ENCODE measurements around the gene PHF3. TPM values are rescaled to one million over a fixed set of nuclear protein-coding genes. Genes with fewer than 3 reads are reported as not detected.

The PHF3 gene
- total RNA-seq (109 and 111 TPM in 2 replicates), polyA plus RNA-seq (13.5 and 25.4 TPM in 2 replicates), polyA minus RNA-seq (55.2 and 81.5 TPM in 2 replicates)
- total RNA-seq (2013), result 108 TPM

DNA sequence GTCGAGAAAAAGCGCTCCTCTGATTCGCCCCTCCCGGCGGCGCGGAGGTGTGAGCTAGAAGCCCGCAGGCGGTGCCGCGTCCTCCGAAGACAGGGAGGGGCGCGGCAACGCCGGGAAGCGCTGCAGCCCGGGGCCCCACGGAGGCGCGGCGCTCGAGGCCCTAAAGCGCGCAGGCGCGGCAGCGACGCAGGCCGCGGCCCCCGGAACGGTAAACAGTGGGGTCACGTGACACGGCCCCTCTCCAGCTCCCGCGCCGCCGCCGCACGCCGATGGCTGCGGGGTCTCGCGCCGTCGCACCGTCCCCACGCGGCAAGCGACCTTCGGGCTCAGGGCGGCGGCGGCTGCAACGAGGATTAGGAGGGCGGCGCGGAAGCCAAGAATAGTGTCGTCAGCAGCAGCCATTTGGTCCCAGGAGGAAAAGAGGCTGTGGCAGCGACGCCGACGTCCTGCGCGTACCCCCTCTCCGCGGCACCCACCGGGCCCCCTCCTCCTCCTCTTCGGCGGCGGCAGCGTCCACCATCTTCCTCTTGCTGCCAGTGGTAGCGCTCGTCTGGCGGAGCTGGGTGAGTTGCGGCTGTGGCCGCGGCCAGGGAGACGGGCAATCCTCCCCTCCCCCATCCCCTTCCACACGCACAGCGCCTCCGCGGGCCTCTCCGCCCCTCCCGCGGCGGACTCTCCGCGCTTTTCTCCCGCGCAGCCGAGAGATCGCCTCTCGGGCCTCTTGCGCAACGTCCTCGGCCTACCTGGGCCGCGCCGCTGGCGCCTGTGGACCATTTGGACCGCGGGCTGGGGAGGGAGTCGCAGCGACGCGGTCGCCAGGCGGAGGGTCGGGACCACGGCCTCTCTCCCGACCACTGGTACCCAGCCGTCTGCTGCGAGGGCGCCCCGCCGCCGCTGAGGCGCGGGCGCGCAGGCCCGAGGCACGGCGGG lies at the start of gene PHF3:
PHF3 (plus strand) TSS at position 215 of the 930 bp plus-strand sequence. CDS start 10,750 bp downstream, outside the sequence.
- H3K27ac ChIP-seq (ENCODE audit: low read length in 2 of 2), result peak within 1 kb of the TSS; percentile 92 to 98
- no peak for TF ChIP-seq EZH2 (IDR thresholded peaks at IDR 0.05; ENCODE audit: borderline replicate concordance, insufficient read depth, low read depth, low read length, poor library complexity, severe bottlenecking)
- TF ChIP-seq, protein P1, sequence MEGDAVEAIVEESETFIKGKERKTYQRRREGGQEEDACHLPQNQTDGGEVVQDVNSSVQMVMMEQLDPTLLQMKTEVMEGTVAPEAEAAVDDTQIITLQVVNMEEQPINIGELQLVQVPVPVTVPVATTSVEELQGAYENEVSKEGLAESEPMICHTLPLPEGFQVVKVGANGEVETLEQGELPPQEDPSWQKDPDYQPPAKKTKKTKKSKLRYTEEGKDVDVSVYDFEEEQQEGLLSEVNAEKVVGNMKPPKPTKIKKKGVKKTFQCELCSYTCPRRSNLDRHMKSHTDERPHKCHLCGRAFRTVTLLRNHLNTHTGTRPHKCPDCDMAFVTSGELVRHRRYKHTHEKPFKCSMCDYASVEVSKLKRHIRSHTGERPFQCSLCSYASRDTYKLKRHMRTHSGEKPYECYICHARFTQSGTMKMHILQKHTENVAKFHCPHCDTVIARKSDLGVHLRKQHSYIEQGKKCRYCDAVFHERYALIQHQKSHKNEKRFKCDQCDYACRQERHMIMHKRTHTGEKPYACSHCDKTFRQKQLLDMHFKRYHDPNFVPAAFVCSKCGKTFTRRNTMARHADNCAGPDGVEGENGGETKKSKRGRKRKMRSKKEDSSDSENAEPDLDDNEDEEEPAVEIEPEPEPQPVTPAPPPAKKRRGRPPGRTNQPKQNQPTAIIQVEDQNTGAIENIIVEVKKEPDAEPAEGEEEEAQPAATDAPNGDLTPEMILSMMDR (IDR thresholded peaks at IDR 0.05), result no peak
- H2AFZ ChIP-seq (ENCODE audit: insufficient read depth, low read depth, low read length, poor library complexity, severe bottlenecking), result peak within 1 kb of the TSS; percentile 96
- POLR2A ChIA-PET, result interaction anchor here (1.3 to 2.1 kb wide), 3 partner anchors 38 to 62 kb away, joined by 5 to 13 read pairs (median 10); no protein-coding TSS in a partner anchor
- peak within 1 kb of the TSS; percentile 89 for H3K4me2 ChIP-seq (replicated peaks; ENCODE audit: low read depth, low read length, poor library complexity, severe bottlenecking)
- WGBS (ENCODE audit: insufficient coverage), result under 1% methylated on average over 125 of the region's 126 CpGs
- no peaks in the 10 kb centered on the region for H3K9me3 Mint-ChIP-seq (ENCODE audit: insufficient read depth)
- peaks cover 0 to 3% of the 10 kb centered on the region in 2 experiments for H3K36me3 ChIP-seq (replicated peaks in 1 of 2; ENCODE audit: control extremely low read depth in 1 of 2, control insufficient read depth in 1 of 2, extremely low read depth in 1 of 2, insufficient read depth in 2 of 2, low read length in 1 of 2)
- peaks cover 19% of the 10 kb centered on the region for H4K20me1 ChIP-seq (ENCODE audit: control insufficient read depth, insufficient read depth, low read length, poor library complexity, severe bottlenecking)
- H3K9me3 ChIP-seq (ENCODE audit: control extremely low read depth in 1 of 3, control insufficient read depth in 2 of 3, insufficient read depth in 1 of 3, low read length in 2 of 3), result no peaks in the 10 kb centered on the region
- peak within 1 kb of the TSS; percentile 99 for H3K4me3 Mint-ChIP-seq
- H3K9ac ChIP-seq (ENCODE audit: low read length), result peak within 1 kb of the TSS; percentile 97
- peaks cover 59% of the 10 kb centered on the region for H3K79me2 ChIP-seq (ENCODE audit: control insufficient read depth, insufficient read depth, low read length)
- peak; percentile 97 for DNase-seq
- ATAC-seq (ENCODE audit: low read depth), result peak; percentile 87
- CTCF ChIA-PET, result interaction anchor here (1.1 to 3.4 kb wide), 6 partner anchors 37 to 283 kb away, joined by 3 to 25 read pairs (median 5); no protein-coding TSS in a partner anchor
- intact Hi-C loops (cut with micrococcal nuclease), result loop anchor here (1.0 to 2.0 kb wide), 3 partner anchors 38 to 63 kb away; no protein-coding TSS in a partner anchor
- H3K27me3 ChIP-seq (replicated peaks in 1 of 4; ENCODE audit: control extremely low read depth in 1 of 4, control insufficient read depth in 3 of 4, insufficient read depth in 4 of 4, low read length in 3 of 4), result no peaks in the 10 kb centered on the region
- peak within 1 kb of the TSS; percentile 66 to 92 (median 86) for H3K4me3 ChIP-seq (ENCODE audit: control extremely low read depth in 1 of 5, extremely low read depth in 1 of 5, insufficient read depth in 1 of 5, low read depth in 2 of 5, low read length in 4 of 5)
- H3K4me1 ChIP-seq (ENCODE audit: control insufficient read depth in 2 of 2, insufficient read depth in 2 of 2, low read length in 2 of 2), result peaks cover 14 to 38% of the 10 kb centered on the region in 2 donors
- peak within 1 kb of the TSS; percentile 96 for H3K27ac Mint-ChIP-seq
- peaks cover 3% of the 10 kb centered on the region for H3K27me3 Mint-ChIP-seq
- peaks cover 47% of the 10 kb centered on the region for H3K4me1 Mint-ChIP-seq
